Astrocyte of the spinal cord (primary cell): ENCODE data around the gene CENPP.

Experiments
- DNase-seq: peaks from one replicate; pipeline ENCODE4 v3.0.0; 2011; ENCODE audit warnings: low read depth, low spot score
- H3K4me3 ChIP-seq: 2 replicates; pipeline ENCODE4 v1.5.1; 2011; ENCODE audit warnings: low read depth, mild to moderate bottlenecking, low read length, moderate library complexity
- in situ Hi-C: cut with HindIII; loops from 2 replicates; pipeline ENCODE4 v1.10.0; 2017; ENCODE audit warnings: low sequenced_read_pairs
- TF ChIP-seq, protein P1 (sequence below): IDR thresholded peaks from 2 replicates; pipeline ENCODE4 v1.5.1; 2012; ENCODE audit warnings: low read depth, mild to moderate bottlenecking, low read length, inconsistent platforms

The CENPP gene

DNA sequence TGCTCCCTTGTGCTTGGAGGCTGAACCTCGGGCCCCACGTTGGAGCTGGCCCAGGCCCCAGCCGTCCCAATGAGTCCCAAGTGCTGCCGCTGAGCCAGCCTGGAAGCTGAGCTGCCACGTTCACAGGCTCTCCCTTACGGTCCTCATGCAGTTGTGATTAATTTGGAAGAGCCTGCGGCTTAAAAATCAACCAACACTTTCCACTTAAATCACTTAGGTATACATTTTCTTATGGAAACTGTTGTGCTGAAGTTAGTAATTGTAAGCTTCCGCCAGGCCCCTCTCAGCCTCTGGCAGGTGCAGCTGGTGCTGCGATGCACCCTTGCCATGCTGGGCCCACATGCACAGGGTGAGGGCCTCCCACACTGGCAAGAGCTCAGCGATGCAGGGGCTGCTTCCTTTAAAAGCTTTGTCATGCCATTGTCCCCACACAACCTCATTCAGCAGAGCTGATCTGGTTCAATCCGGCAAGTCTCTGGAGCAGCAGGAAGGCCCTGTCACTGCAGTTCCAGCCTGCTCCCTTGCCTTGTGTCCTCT is 283.2 kb downstream of the CENPP start:
- TF ChIP-seq, protein P1, sequence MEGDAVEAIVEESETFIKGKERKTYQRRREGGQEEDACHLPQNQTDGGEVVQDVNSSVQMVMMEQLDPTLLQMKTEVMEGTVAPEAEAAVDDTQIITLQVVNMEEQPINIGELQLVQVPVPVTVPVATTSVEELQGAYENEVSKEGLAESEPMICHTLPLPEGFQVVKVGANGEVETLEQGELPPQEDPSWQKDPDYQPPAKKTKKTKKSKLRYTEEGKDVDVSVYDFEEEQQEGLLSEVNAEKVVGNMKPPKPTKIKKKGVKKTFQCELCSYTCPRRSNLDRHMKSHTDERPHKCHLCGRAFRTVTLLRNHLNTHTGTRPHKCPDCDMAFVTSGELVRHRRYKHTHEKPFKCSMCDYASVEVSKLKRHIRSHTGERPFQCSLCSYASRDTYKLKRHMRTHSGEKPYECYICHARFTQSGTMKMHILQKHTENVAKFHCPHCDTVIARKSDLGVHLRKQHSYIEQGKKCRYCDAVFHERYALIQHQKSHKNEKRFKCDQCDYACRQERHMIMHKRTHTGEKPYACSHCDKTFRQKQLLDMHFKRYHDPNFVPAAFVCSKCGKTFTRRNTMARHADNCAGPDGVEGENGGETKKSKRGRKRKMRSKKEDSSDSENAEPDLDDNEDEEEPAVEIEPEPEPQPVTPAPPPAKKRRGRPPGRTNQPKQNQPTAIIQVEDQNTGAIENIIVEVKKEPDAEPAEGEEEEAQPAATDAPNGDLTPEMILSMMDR: no peak
- no peak overlapping the region for H3K4me3 ChIP-seq
- no peak for DNase-seq
- in situ Hi-C loops: no loop called here

DNA sequence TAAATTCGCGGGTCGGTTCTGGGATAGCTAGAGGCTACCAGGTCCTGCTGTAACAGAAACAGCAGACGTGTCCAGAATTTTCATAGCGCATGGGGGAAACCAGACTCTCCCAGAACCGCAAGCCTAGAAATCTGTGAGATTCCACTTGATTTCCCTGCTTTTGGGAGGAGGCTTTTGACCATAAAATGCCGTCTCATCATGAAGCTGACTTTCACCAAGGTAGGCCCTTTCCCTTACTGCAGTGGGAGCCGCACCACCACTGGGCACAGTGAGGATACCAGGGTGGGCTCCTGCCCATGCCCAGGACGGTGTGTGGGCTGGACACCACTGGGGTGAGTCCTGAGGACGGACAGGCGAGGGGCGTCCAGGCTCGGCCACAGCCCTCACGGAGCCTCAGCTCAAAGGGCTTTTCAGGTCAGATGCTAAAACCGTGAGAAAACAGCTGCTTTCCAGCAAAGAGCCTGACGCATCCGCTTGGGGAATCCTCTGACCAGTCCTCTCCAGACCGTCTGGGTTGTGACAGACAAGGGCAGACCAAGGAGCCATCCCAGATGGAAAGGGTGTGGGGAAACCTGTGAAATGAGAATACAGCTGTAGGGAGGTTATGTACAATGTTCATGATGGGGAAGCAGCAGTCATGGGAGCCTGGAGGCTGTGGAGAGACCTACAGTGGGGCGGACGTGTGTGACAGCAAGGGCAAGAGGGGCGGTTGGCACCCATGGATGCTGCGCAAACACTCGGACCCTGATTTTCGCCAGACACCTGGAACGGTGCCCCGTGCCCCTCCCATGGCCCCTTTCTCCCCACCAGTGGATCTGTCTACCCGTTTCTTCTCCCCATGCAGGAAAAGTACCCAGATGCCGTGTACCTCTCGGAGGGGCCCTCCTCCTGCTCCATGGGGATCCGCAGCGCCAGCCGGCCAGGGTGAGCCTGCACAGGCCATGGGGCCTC is 285.0 kb downstream of the CENPP start:
- H3K4me3 ChIP-seq: no peak overlapping the region
- TF ChIP-seq, protein P1: no peak
- in situ Hi-C loops: no loop called here
- no peak for DNase-seq

DNA sequence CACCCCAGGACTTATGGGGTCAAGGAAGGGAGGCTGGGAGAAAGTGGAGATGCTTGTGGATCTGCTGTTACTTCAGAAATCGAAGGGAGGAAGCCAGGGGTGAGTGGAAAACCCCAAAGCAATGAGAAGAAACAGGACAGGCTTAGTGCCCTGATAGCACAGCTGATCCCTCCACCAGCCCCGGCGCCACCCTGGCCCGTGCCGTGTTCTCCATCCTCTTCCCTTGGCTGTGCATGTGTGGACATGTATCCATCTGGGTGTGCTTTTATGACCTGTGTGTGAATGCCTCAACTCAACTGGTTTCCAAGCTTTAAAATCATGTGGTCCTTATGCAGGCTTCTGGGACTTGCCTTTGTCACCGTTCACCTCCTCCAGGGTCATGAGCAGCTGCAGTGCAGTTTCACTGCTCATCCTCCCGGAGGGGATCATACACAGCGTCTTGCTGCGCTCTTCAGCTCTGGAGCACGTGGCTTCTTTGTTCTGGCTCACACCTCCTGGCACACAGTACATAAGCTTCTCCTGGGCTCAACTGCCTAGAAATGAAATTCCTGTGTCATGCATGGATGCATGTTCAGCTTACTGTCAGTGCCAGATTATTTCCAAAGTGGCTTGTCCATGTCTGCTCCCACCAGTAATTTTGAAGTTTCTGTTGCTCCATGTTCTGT is 286.0 kb downstream of the CENPP start:
- no peak overlapping the region for H3K4me3 ChIP-seq
- in situ Hi-C loops: no loop called here
- DNase-seq: no peak
- TF ChIP-seq, protein P1: no peak

DNA sequence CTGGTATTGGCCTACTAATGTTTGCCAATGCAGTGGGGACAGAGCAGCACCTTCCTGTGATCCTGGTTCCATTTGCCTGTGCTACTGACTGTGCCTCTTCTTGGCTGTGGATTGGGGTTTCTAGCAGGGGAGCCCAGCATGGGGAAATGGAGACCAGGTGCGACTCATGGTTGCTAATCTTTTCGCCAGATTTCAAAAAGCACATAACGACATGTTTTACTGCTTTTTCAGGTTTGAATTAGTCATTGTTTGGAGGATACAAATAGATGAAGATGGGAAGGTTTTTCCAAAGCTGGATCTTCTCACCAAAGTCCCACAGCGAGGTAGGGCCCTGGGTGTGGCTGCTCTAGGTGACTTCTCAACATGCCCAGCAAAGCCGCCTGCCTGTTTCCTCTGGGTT is 286.5 kb downstream of the CENPP start:
- TF ChIP-seq, protein P1: no peak
- no peak overlapping the region for H3K4me3 ChIP-seq
- DNase-seq: no peak
- in situ Hi-C loops: no loop called here

DNA sequence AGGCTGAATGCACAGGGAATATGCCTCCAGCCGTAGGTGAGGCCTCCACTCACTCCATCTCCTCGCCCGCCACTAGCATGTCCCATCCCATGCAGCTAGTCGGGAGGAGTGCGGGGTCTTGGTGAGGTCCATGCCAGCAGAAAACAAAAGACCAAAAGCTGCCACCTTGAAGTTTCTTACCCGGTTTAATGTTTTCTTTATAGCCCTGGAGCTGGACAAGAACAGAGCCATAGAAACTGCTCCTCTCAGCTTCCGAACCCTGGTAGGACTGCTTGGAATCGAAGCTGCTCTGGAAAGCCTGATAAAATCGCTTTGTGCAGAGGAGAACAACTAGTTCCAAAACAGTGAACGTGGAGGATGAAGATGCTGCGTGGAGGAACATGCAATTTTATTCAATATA is 287.1 kb downstream of the CENPP start:
- no peak overlapping the region for H3K4me3 ChIP-seq
- TF ChIP-seq, protein P1: no peak
- no peak for DNase-seq
- in situ Hi-C loops: no loop called here

DNA sequence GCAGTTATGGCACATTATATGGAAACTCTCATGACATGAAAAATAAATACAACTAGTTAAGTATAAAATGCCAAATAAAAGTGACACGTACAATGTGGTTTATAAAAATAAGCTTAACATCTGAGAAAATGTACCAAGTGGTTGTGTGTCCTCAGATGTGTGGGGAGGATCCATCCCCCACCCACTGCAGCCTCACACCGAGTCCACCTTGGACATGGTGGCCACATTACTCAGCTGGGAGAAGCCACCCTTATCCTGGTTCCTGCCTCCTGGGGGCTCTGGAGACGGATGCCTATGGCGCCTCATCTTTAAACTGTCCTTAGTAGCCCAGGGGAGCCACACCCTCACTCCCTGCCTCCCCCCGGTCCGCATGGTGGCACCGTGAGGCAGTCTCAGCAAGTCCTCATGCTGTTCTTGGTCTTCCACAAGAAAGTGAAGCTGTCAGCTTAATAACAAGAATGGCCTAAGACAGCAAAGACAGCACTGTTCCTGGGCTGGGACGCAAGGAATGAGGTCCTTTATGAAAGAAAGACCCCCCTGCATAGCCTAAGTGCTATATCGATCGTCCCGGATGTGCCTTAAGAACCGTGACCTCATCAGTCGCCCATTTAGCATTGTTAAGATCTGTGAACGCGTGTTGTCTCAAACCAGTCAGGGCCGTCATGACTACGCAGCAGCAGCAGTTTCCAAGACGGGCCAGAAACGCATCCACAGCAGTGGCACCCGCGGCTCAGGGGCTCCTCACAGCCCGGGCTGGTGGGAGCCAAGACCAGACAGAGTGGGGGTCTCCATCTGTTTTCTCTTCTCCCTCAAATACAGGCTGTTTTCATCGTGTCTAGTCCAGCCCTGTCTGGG is 287.7 kb downstream of the CENPP start:
- no peak for DNase-seq
- TF ChIP-seq, protein P1: no peak
- in situ Hi-C loops: no loop called here
- no peak overlapping the region for H3K4me3 ChIP-seq
